GM12872 (cell line): ENCODE data around the gene CROCC2.

Source experiments
- CTCF ChIP-seq: IDR thresholded peaks from 3 replicates; pipeline ENCODE4 v1.5.1; 2011; ENCODE audit warnings: low read depth, mild to moderate bottlenecking, low read length, moderate library complexity; ENCODE audit not compliant: insufficient read depth

Gene CROCC2

GRCh38 chr2:241035142-241035817 is 129.1 kb downstream of the CROCC2 start:
- TF ChIP-seq CTCF = no peak

GRCh38 chr2:241035818-241036396 is 129.8 kb downstream of the CROCC2 start:
- no peak for TF ChIP-seq CTCF

- no peak for TF ChIP-seq CTCF
These were observed 130.3 kb downstream of the CROCC2 start for GRCh38 chr2:241036397-241036963.

GRCh38 chr2:241036964-241037421 is 130.9 kb downstream of the CROCC2 start:
- TF ChIP-seq CTCF = no peak

GRCh38 chr2:241037498-241037897 is 131.4 kb downstream of the CROCC2 start:
- TF ChIP-seq CTCF = no peak

- no peak for TF ChIP-seq CTCF
These were observed 132.4 kb downstream of the CROCC2 start for GRCh38 chr2:241038374-241039180.

- TF ChIP-seq CTCF = no peak
These were observed 133.3 kb downstream of the CROCC2 start for GRCh38 chr2:241039416-241039815.
